Suprapubic skin (tissue), 4 donors: ENCODE results near the gene MYO16. TPM values are rescaled to one million over a fixed set of nuclear protein-coding genes. Genes with fewer than 3 reads are reported as not detected.

Source experiments
- DNase-seq, 2 donors: peaks; one replicate each; pipeline ENCODE4 v3.0.0-alpha.2; 2019; ENCODE audit warnings: low spot score in 2 of 2
- H3K27ac ChIP-seq: fragments of 200-600 bp; sonication (generic); one replicate; pipeline ENCODE4 v1.5.1; 2019
- H3K27me3 ChIP-seq: fragments of 200-600 bp; sonication (generic); one replicate; pipeline ENCODE4 v1.5.1; 2019
- H3K36me3 ChIP-seq: fragments of 200-600 bp; sonication (generic); one replicate; pipeline ENCODE4 v1.5.1; 2019
- H3K4me1 ChIP-seq: fragments of 200-600 bp; sonication (generic); one replicate; pipeline ENCODE4 v1.5.1; 2019
- H3K4me3 ChIP-seq: fragments of 200-600 bp; sonication (generic); one replicate; pipeline ENCODE4 v1.5.1; 2019; ENCODE audit warnings: mild to moderate bottlenecking
- H3K9me3 ChIP-seq: fragments of 200-600 bp; sonication (generic); one replicate; pipeline ENCODE4 v1.5.1; 2019
- EP300 ChIP-seq: sonication (generic); formaldehyde crosslinking; IDR thresholded peaks from one replicate; pipeline ENCODE4 v1.6.1; 2017; ENCODE audit warnings: antibody characterized with exemption
- POLR2A ChIP-seq, 2 donors: fragments of 450-650 bp; IDR thresholded peaks; one replicate each; pipeline ENCODE4 v1.6.1; 2017; ENCODE audit warnings: antibody characterized with exemption in 2 of 2, mild to moderate bottlenecking in 2 of 2, moderate library complexity in 2 of 2
- POLR2AphosphoS5 ChIP-seq, 3 donors: sonication (generic); formaldehyde crosslinking; IDR thresholded peaks; one replicate each; pipeline ENCODE4 v1.6.1; 2017; ENCODE audit warnings: antibody characterized with exemption in 3 of 3
- WGBS: methylation state at CpG from one replicate; pipeline ENCODE4 v1.1.5; 2018; 5-methylcytosine and 5-hydroxymethylcytosine counted together
- total RNA-seq, 4 donors: library from RNA; depleted of rRNA; stranded (reverse); fragments of >200 nt; gene quantifications; one replicate each; pipeline ENCODE4 v1.1.0, GENCODE V29; 2016
- TF ChIP-seq, protein P1 (sequence below), 2 donors: fragments of 200-600 bp in 1 of 2; fragments of 450-650 bp in 1 of 2; sonication (generic) in 1 of 2; IDR thresholded peaks; one replicate each; pipeline ENCODE4 v1.5.1; 2016 to 2019; ENCODE audit warnings: antibody characterized with exemption in 2 of 2, mild to moderate bottlenecking in 1 of 2, moderate library complexity in 1 of 2

MYO16 gene
- total RNA-seq, 4 donors from 2014 or later: 0.08 to 0.98 (median 0.25) TPM

- no peak overlapping the region for H3K4me3 ChIP-seq
- no peaks in the 10 kb centered on the region for H3K36me3 ChIP-seq
- H3K9me3 ChIP-seq: no peaks in the 10 kb centered on the region
- H3K4me1 ChIP-seq: no peaks in the 10 kb centered on the region
- no peak overlapping the region for H3K27ac ChIP-seq
- 46% methylated on average over 4 of the region's 4 CpGs for WGBS
- TF ChIP-seq EP300: no peak
- TF ChIP-seq POLR2AphosphoS5 (IDR thresholded peaks at IDR 0.05): no peak
- TF ChIP-seq POLR2A (IDR thresholded peaks at IDR 0.05): no peak
- TF ChIP-seq, protein P1, sequence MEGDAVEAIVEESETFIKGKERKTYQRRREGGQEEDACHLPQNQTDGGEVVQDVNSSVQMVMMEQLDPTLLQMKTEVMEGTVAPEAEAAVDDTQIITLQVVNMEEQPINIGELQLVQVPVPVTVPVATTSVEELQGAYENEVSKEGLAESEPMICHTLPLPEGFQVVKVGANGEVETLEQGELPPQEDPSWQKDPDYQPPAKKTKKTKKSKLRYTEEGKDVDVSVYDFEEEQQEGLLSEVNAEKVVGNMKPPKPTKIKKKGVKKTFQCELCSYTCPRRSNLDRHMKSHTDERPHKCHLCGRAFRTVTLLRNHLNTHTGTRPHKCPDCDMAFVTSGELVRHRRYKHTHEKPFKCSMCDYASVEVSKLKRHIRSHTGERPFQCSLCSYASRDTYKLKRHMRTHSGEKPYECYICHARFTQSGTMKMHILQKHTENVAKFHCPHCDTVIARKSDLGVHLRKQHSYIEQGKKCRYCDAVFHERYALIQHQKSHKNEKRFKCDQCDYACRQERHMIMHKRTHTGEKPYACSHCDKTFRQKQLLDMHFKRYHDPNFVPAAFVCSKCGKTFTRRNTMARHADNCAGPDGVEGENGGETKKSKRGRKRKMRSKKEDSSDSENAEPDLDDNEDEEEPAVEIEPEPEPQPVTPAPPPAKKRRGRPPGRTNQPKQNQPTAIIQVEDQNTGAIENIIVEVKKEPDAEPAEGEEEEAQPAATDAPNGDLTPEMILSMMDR (IDR thresholded peaks at IDR 0.05): no peak
- DNase-seq: no peak
- no peaks in the 10 kb centered on the region for H3K27me3 ChIP-seq
These were observed 222.2 kb downstream of the MYO16 start for GRCh38 chr13:108851660-108852059.

GRCh38 chr13:108853031-108853430, 223.6 kb downstream of the MYO16 start:
- TF ChIP-seq, protein P1 (IDR thresholded peaks at IDR 0.05): no peak
- no peak for TF ChIP-seq POLR2AphosphoS5 (IDR thresholded peaks at IDR 0.05)
- TF ChIP-seq POLR2A (IDR thresholded peaks at IDR 0.05): no peak
- TF ChIP-seq EP300: no peak
- no peak overlapping the region for H3K27ac ChIP-seq
- H3K36me3 ChIP-seq: no peaks in the 10 kb centered on the region
- H3K4me1 ChIP-seq: no peaks in the 10 kb centered on the region
- WGBS: 79% methylated on average over 10 of the region's 10 CpGs
- no peaks in the 10 kb centered on the region for H3K27me3 ChIP-seq
- no peaks in the 10 kb centered on the region for H3K9me3 ChIP-seq
- H3K4me3 ChIP-seq: no peak overlapping the region
- DNase-seq: no peak

DNA sequence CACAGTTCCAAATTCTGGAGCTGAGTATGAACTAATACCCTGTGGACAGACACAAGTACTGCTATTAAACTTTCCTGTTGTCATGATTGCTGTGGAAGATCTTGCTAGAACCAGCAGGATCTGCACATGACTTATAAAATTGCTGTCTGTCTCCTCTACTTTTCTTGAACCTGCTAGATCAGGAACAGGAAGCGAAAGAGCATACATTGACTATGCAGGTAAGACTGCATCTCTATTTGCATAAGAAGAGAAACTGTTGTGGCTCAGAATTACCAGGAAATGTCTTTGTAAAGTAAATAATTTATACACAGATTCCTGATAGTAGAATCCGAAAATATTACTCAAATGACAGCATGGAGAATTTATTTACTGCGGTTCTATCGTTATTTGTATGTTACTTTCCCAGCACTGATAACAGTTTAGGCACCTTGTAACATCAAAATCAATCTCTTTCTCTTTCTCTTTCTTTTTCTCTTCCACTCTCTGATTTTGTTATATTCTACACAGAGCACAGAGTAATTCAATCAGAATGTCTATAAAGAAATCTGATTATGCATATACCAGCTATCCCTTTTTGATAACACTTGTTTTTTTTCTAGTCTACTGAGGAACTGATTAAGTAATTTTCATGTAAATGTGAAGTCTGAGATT, 226.5 kb downstream of the MYO16 start:
- no peak for TF ChIP-seq POLR2A (IDR thresholded peaks at IDR 0.05)
- Histone ChIP-seq H3K27me3 (no peaks in the 10 kb centered on the region), H3K4me1 (no peaks in the 10 kb centered on the region), H3K4me3 (no peak overlapping the region), H3K27ac (no peak overlapping the region), H3K36me3 (no peaks in the 10 kb centered on the region), H3K9me3 (no peaks in the 10 kb centered on the region)
- 82% methylated on average over 4 of the region's 4 CpGs for WGBS
- no peak for DNase-seq

DNA sequence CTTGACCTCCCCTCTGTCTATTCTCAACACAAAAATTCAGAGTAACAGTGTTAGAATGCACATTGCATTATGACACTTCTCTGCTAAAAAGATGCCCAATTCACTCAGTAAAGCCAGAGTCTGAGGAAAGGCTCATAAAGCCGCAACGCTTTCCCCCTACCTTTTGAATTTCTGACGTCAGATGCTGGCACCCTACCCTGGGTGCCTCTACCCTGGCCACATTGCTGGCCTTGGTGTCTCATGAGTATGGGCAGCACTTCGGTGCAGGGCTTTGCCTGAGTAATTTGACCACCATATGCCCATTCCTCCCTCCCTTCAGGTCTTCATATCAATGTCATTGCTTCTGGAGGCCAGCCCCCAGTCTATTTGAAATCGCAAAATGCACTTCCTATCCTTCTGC, 229.3 kb downstream of the MYO16 start:
- no peaks in the 10 kb centered on the region for H3K4me1 ChIP-seq
- no peaks in the 10 kb centered on the region for H3K27me3 ChIP-seq
- no peak overlapping the region for H3K27ac ChIP-seq
- DNase-seq: no peak
- no peaks in the 10 kb centered on the region for H3K9me3 ChIP-seq
- no peaks in the 10 kb centered on the region for H3K36me3 ChIP-seq
- WGBS: 85% methylated on average over 5 of the region's 5 CpGs
- H3K4me3 ChIP-seq: no peak overlapping the region
- TF ChIP-seq, protein P1 (IDR thresholded peaks at IDR 0.05): no peak
- TF ChIP-seq EP300: no peak
- no peak for TF ChIP-seq POLR2AphosphoS5 (IDR thresholded peaks at IDR 0.05)
- no peak for TF ChIP-seq POLR2A (IDR thresholded peaks at IDR 0.05)

- H3K27ac ChIP-seq: no peak overlapping the region
- H3K9me3 ChIP-seq: no peaks in the 10 kb centered on the region
- 20% methylated on average over 8 of the region's 8 CpGs for WGBS
- no peak overlapping the region for H3K4me3 ChIP-seq
- TF ChIP-seq POLR2A (IDR thresholded peaks at IDR 0.05) (no peak), EP300 (no peak), POLR2AphosphoS5 (IDR thresholded peaks at IDR 0.05) (no peak)
- TF ChIP-seq, protein P1 (IDR thresholded peaks at IDR 0.05): no peak
- no peaks in the 10 kb centered on the region for H3K36me3 ChIP-seq
- no peaks in the 10 kb centered on the region for H3K4me1 ChIP-seq
- no peaks in the 10 kb centered on the region for H3K27me3 ChIP-seq
- DNase-seq: no peak
These were observed 230.0 kb downstream of the MYO16 start for GRCh38 chr13:108859197-108860012.
